HG03571 (cell line): Measurements from ENCODE around the gene BAHD1.
A peak's percentile ranks its signal among the peaks of the same experiment; 100 is the strongest.

Experiments
- ATAC-seq: cut with Tn5 transposase; IDR thresholded peaks from one replicate; pipeline ENCODE4 v1.9.1; 2021; ENCODE audit not compliant: unreplicated experiment

BAHD1 gene

DNA sequence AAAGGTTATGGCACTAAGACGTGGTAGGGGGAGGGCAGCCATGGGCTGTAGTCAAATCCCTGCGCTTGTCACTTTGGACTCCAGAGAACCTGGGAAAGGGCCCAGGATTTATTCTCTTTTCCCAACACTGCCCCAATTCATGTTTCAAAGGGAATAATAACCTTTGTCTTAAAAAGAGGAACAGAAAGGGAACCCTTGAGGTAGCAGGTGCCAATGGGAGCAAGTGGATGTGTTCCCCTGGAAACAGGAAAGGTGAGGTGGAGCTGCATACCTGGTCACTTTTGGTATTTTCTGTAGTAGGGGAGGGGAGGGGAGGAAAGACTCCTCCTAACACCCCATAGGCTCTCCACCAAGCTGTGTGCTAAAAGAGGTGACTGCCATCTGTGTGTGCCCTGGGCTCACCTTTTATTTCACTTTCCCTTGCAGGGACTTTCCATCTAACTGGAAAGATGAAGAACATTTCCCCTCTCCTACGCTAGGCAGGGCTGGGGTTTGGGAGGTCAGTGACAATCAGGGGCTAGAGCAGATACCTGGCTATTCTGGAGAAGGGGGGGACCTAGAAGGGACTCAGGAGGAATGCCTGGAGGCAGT is 23.9 kb downstream of the BAHD1 start:
- no peak for ATAC-seq

- no peak for ATAC-seq
Measured at GRCh38 chr15:40465939-40466338, 25.2 kb downstream of the BAHD1 start.

GRCh38 chr15:40466426-40467260 is 25.9 kb downstream of the BAHD1 start:
- ATAC-seq: no peak

DNA sequence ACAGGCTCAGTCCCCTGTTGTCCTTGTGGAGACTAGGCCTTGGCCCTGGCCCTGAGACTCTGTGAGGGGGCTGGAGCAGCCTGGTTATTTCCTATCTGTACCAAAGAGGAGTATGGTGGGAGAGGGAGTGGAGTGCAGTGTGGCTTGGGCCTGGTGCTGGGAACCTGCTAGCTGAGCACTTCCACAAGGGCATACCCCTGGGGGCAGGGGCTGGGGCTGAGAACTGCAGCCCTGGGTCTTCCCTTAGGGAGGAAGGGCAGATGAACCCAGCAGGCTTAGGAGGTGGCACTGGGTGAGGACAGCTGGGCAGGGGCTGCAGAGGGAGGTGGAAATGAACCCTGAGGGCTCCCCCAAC is 26.5 kb downstream of the BAHD1 start:
- ATAC-seq: no peak

DNA sequence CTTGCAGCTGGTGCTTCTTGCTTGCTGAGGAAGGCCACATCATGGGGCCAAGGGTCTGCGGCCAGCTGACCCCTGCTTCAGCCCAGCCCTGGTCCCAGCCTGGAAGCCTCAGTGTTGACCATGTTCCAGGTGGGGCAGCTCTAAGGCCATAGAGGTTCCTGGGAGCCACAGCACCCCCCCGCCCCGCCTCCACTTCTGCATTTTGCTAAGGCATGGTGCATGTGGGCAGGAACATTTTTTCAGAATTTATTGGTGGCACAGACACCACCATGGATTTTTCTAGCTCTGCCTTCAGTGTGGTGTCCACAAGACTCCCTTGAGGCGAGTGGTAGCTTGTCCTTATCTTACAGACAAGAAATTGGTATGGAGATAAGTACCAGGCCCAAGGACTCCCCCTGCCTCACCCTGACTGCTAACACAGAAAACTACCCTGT is 28.2 kb downstream of the BAHD1 start:
- ATAC-seq: no peak

GRCh38 chr15:40469776-40470390 is 29.1 kb downstream of the BAHD1 start:
- ATAC-seq: no peak

DNA sequence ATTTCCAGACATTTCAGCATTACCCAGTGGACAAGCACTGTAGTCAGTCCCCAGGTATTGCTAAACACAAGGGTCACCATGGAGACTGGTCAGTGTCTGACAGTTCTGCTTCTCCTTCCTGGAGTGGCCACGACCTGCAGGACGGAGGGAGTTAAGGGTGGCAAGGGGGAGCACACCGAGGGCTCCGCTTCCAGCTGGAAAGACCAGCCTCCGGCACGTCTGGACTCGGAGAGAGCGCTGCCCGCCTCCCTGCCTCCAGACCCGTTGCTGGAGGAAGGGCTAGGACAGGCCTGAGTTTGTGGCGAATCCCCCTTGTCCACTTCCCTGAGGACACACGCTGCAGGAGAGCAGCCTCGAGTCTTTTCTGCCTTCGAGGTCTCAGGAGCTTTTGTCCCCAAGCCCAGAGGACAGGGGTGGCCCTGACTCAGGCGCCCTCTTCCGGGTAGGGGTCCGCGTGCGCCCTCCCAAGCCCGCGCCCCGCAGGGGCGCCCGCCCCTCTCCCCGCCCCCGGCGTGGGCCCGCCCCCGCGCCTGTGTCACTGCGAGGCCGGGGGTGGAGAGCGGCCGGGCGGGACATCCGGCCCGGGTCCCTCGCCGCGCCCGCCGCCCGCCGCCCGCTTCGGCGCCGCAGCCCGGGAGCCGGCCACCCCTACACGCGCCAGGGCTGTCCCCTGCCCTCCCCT is 29.8 kb downstream of the BAHD1 start, which contains the start of gene CHST14:
TSS of gene CHST14 (plus strand) at position 562 of the 682 bp plus-strand sequence. CDS start 230 bp downstream, outside the sequence.
- ATAC-seq: peak; percentile 61

DNA sequence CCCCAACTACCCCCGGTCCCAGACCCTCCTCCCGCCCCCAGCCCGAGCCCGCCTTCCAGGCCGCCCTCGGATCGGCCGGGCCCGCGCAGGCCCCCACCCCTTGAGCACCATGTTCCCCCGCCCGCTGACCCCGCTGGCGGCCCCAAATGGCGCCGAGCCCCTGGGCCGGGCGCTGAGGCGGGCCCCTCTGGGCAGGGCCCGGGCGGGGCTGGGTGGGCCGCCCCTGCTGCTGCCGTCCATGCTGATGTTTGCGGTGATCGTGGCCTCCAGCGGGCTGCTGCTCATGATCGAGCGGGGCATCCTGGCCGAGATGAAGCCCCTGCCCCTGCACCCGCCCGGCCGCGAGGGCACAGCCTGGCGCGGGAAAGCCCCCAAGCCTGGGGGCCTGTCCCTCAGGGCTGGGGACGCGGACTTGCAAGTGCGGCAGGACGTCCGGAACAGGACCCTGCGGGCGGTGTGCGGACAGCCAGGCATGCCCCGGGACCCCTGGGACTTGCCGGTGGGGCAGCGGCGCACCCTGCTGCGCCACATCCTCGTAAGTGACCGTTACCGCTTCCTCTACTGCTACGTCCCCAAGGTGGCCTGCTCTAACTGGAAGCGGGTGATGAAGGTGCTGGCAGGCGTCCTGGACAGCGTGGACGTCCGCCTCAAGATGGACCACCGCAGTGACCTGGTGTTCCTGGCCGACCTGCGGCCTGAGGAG is 30.5 kb downstream of the BAHD1 start:
- ATAC-seq: peak; percentile 38

DNA sequence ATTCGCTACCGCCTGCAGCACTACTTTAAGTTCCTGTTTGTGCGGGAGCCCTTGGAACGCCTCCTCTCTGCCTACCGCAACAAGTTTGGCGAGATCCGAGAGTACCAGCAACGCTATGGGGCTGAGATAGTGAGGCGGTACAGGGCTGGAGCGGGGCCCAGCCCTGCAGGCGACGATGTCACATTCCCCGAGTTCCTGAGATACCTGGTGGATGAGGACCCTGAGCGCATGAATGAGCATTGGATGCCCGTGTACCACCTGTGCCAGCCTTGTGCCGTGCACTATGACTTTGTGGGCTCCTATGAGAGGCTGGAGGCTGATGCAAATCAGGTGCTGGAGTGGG is 31.0 kb downstream of the BAHD1 start:
- peak; percentile 18 for ATAC-seq

GRCh38 chr15:40472171-40472727 is 31.5 kb downstream of the BAHD1 start:
- no peak for ATAC-seq

GRCh38 chr15:40474581-40474980 is 33.8 kb downstream of the BAHD1 start:
- ATAC-seq: no peak

DNA sequence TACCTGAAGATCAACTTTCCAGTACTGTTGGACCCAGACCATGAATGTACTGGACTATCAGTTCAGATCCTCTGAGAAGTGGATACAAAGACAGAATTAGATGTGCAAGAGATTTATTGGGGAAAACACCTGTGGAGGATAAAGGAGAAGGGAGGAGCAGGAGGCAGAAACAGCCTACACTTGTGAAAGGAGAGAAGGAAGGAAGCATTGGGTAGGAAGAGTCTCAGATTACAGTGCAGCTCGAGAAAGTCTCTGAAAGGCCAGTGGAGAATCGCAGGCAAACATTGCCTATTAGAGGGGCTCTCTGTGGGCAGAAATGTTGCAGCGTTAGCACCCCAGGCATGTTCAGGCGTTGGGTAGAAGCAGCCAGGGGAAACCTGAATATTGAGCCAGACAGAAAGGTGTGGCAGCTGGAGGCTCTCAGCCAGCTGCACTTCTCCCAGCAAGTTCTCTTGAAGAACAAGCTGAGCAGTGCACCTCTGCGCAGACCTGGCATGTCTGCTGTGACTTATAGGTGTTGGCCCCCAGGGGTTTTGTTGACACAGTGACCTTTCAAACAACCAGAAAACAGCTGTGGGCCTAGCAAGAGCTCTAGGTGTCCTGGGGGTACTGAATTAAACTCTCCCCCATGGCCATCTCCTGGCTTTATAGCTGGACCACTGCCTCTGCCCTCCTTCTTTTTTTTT is 37.0 kb downstream of the BAHD1 start:
- ATAC-seq: no peak

- no peak for ATAC-seq
Measured at GRCh38 chr15:40479024-40479423, 38.3 kb downstream of the BAHD1 start.

DNA sequence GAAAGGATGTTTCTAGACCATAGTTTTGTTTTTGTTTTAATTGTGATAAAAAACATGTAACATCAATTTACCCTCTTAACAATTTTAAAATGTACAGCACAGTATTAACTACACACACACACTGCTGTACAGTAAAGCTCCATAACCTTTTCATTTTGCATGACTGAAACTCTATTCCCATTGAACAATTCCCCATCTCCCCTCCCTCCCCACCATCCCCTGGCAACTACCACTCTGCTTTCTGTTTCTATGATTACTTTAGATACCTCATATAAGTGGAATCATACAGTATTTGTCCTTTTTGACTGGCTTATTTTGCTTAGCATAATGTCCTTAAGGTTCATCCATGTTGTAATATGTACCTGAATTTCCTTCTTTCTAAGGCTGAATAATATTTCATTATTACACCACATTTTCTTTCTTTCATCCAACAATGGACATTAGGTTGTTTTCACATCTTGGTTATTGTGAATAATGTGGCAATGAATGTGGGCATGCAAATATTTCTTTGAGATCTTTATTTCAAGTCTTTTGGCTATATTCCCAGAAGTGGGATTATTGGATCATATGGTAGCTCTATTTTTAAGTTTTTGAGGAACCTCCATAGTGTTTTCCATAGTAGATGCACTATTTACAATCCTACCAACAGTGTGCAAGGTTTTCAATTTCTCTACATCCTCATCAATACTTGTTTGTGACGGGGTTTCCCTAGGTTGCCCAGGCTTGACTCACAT is 40.8 kb downstream of the BAHD1 start:
- ATAC-seq: no peak

DNA sequence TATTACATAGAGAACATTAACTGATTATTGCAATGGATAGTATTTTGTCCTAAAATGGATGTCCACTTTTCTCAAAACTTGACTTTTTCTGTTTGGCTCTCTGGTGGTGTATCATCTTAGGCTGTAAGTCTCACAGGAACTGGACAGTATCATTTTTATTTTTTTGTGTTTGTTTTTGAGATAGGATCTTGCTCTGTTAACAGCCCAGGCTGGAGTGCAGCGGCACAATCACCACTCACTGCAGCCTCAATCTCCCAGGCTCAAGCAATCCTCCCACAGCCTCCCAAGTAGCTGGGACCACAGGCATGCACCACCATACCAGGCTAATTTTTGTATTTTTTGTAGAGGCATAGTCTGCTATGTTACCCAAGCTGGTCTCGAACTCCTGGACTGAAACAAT is 43.2 kb downstream of the BAHD1 start:
- no peak for ATAC-seq

DNA sequence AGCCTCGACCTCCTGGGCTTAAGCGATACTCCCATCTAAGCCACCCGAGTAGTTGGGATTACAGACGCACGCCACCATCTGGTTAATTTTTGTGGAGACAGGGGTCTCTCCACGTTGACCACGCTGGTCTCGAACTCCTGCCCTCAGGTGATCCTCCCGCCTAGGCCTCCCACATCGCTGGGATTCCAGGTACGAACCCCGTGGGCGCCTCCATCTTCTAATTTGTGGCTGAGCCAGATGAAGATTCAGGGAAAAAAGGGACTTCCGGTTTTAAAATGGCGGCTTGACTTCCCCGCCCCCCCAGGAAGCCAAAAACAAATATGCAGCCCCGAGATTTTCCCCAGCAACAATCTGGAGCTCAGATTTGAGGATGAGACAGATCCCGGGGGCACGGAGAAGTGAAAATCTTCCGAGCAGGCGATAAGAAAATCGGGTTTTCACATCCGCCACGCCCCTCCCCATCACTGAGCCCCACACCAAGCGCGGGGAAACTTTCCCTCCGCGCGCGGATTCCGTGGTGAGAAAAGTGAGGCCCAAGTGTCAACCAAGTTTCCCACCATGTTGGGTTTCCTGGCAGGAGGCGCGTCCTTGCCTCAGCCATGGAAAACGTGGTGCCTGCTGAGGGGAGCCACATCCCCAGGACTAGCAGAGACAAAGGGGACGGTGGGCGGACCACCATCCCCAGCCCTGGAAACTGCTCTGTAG is 45.5 kb downstream of the BAHD1 start:
- no peak for ATAC-seq

GRCh38 chr15:40487816-40488682 is 47.3 kb downstream of the BAHD1 start:
- ATAC-seq: no peak
